Neuronal stem cell (in vitro differentiated cells): ENCODE measurements around the gene GNAS.

Source experiments
- DNase-seq: peaks from one replicate; pipeline ENCODE4 v3.0.0-alpha.2; 2013; ENCODE audit warnings: low spot score
- H2AFZ ChIP-seq: one replicate; pipeline ENCODE4 v1.6.1; 2013; ENCODE audit warnings: mild to moderate bottlenecking, low read length, inconsistent platforms
- H2AK5ac ChIP-seq: 2 replicates; pipeline ENCODE4 v1.6.1; 2013; ENCODE audit warnings: low read depth, mild to moderate bottlenecking, inconsistent platforms, low read length, moderate library complexity, mixed read lengths
- H2BK120ac ChIP-seq: 2 replicates; pipeline ENCODE4 v1.6.1; 2013; ENCODE audit warnings: low read depth, mild to moderate bottlenecking, inconsistent platforms, low read length, moderate library complexity, mixed read lengths
- H2BK12ac ChIP-seq: one replicate; pipeline ENCODE4 v1.6.1; 2013; ENCODE audit warnings: low read length, inconsistent platforms
- H2BK15ac ChIP-seq: 2 replicates; pipeline ENCODE4 v1.6.1; 2013; ENCODE audit warnings: mild to moderate bottlenecking, low read length, inconsistent platforms, mixed read lengths
- H2BK5ac ChIP-seq: one replicate; pipeline ENCODE4 v1.6.1; 2013; ENCODE audit warnings: inconsistent platforms, mild to moderate bottlenecking, low read length, moderate library complexity
- H3K14ac ChIP-seq: one replicate; pipeline ENCODE4 v1.6.1; 2013; ENCODE audit warnings: low read length, inconsistent platforms
- H3K18ac ChIP-seq: 2 replicates; pipeline ENCODE4 v1.6.1; 2013; ENCODE audit warnings: low read length, inconsistent platforms
- H3K23ac ChIP-seq: 2 replicates; pipeline ENCODE4 v1.6.1; 2013; ENCODE audit warnings: low read depth, mild to moderate bottlenecking, mixed read lengths, low read length, inconsistent platforms; ENCODE audit not compliant: poor library complexity
- H3K27ac ChIP-seq: replicated peaks from 3 replicates; pipeline ENCODE4 v1.5.1; 2013; ENCODE audit warnings: low read length, inconsistent platforms
- H3K27me3 ChIP-seq, 3 experiments: 2 replicates each; pipeline ENCODE4 v1.6.1; 2013; ENCODE audit warnings: low read length in 3 of 3, mild to moderate bottlenecking in 2 of 3, inconsistent platforms in 1 of 3, low read depth in 1 of 3, mixed read lengths in 1 of 3, moderate library complexity in 1 of 3; ENCODE audit not compliant: control insufficient read depth in 3 of 3, insufficient read depth in 3 of 3
- H3K36me3 ChIP-seq, 2 donors: replicated peaks in 1 of 2; 2 replicates each; pipeline ENCODE4 v1.6.1; 2013; ENCODE audit warnings: low read length in 2 of 2; ENCODE audit not compliant: control insufficient read depth in 2 of 2, insufficient read depth in 2 of 2
- H3K4ac ChIP-seq: 2 replicates; pipeline ENCODE4 v1.6.1; 2013; ENCODE audit warnings: inconsistent platforms, mild to moderate bottlenecking, low read length, moderate library complexity
- H3K4me1 ChIP-seq, 2 donors: 1 replicate in 1 of 2; 2 replicates in 1 of 2; pipeline ENCODE4 v1.6.1; 2013; ENCODE audit warnings: low read length in 2 of 2, low read depth in 1 of 2; ENCODE audit not compliant: control insufficient read depth in 2 of 2, insufficient read depth in 1 of 2
- H3K4me2 ChIP-seq: one replicate; pipeline ENCODE4 v1.6.1; 2013; ENCODE audit warnings: mild to moderate bottlenecking, low read length, inconsistent platforms; ENCODE audit not compliant: insufficient read depth, poor library complexity, severe bottlenecking
- H3K4me3 ChIP-seq, 2 donors: 2 replicates each; pipeline ENCODE4 v1.5.1; 2013; ENCODE audit warnings: low read length in 2 of 2, mild to moderate bottlenecking in 2 of 2, inconsistent platforms in 1 of 2, moderate library complexity in 1 of 2
- H3K79me1 ChIP-seq: one replicate; pipeline ENCODE4 v1.6.1; 2013; ENCODE audit warnings: low read depth, mild to moderate bottlenecking, inconsistent platforms, low read length, moderate library complexity
- H3K9ac ChIP-seq: one replicate; pipeline ENCODE4 v1.6.1; 2013; ENCODE audit warnings: mild to moderate bottlenecking, low read depth, low read length, inconsistent platforms; ENCODE audit not compliant: poor library complexity
- H3K9me3 ChIP-seq, 2 donors: replicated peaks in 1 of 2; 2 replicates each; pipeline versions ENCODE3 to v1.6.1; 2013; ENCODE audit warnings: low read length in 2 of 2, mild to moderate bottlenecking in 2 of 2, inconsistent platforms in 1 of 2, low read depth in 1 of 2, mixed read lengths in 1 of 2, moderate library complexity in 1 of 2; ENCODE audit not compliant: control insufficient read depth in 2 of 2, insufficient read depth in 1 of 2
- H4K8ac ChIP-seq: one replicate; pipeline ENCODE4 v1.6.1; 2013; ENCODE audit warnings: low read depth, mild to moderate bottlenecking, inconsistent platforms, low read length, moderate library complexity
- H4K91ac ChIP-seq: one replicate; pipeline ENCODE4 v1.6.1; 2013; ENCODE audit warnings: low read length, low read depth, mild to moderate bottlenecking, inconsistent platforms; ENCODE audit not compliant: poor library complexity
- WGBS, 2 donors: extraction: QIAGEN DNeasy Blood & Tissue Kit; methylation state at CpG; one replicate each; pipeline ENCODE4 v1.1.7; 2013; ENCODE audit warnings: missing lambda C conversion rate in 2 of 2, mixed read lengths in 1 of 2; ENCODE audit not compliant: insufficient read length in 2 of 2, insufficient replicate concordance in 1 of 2; ENCODE audit errors: extremely low coverage in 2 of 2; 5-methylcytosine and 5-hydroxymethylcytosine counted together

The GNAS gene

GRCh38 chr20:58815448-58815847 lies 37.1 kb upstream of the GNAS start:
- Histone ChIP-seq H2BK15ac (no peak overlapping the region), H3K27me3 (peaks cover 0 to 6% (median 0%) of the 10 kb centered on the region in 3 experiments), H3K9me3 (no peaks in the 10 kb centered on the region), H2BK5ac (no peak overlapping the region), H2AK5ac (no peak overlapping the region), H3K79me1 (no peaks in the 10 kb centered on the region), H4K91ac (no peak overlapping the region), H3K4ac (no peak overlapping the region), H2BK120ac (no peak overlapping the region), H3K14ac (no peak overlapping the region), H3K36me3 (peaks cover 0 to 9% of the 10 kb centered on the region in 2 donors), H3K9ac (no peak overlapping the region), H4K8ac (no peak overlapping the region), H2BK12ac (no peak overlapping the region), H2AFZ (peak overlapping the region; percentile 64), H3K4me3 (no peak overlapping the region), H3K18ac (no peak overlapping the region), H3K27ac (no peak overlapping the region), H3K4me2 (no peak overlapping the region), H3K4me1 (peaks cover 0 to 1% of the 10 kb centered on the region in 2 donors), H3K23ac (no peak overlapping the region)
- no CpG with 5 or more reads among the region's 11 CpGs for WGBS, 2 donors
- DNase-seq: no peak

- no peak overlapping the region for H3K4me3 ChIP-seq
- H2BK120ac ChIP-seq: no peak overlapping the region
- no peaks in the 10 kb centered on the region for H3K79me1 ChIP-seq
- no peak overlapping the region for H2BK5ac ChIP-seq
- peak overlapping the region; percentile 64 for H2AFZ ChIP-seq
- no peak for DNase-seq
- WGBS, 2 donors: no CpG with 5 or more reads among the region's 10 CpGs
- no peak overlapping the region for H2BK15ac ChIP-seq
- no peak overlapping the region for H3K23ac ChIP-seq
- H4K91ac ChIP-seq: no peak overlapping the region
- no peak overlapping the region for H3K27ac ChIP-seq
- H3K18ac ChIP-seq: peak overlapping the region; percentile 77
- peaks cover 0 to 5% (median 0%) of the 10 kb centered on the region in 3 experiments for H3K27me3 ChIP-seq
- peaks cover 0 to 9% of the 10 kb centered on the region in 2 donors for H3K36me3 ChIP-seq
- H3K14ac ChIP-seq: no peak overlapping the region
- peaks cover 0 to 1% of the 10 kb centered on the region in 2 donors for H3K4me1 ChIP-seq
- H3K9ac ChIP-seq: no peak overlapping the region
- H2AK5ac ChIP-seq: peak overlapping the region; percentile 26
- H3K4me2 ChIP-seq: no peak overlapping the region
- H2BK12ac ChIP-seq: no peak overlapping the region
- no peak overlapping the region for H3K4ac ChIP-seq
- no peaks in the 10 kb centered on the region for H3K9me3 ChIP-seq
- H4K8ac ChIP-seq: no peak overlapping the region
Measured at GRCh38 chr20:58816051-58816450, 36.5 kb upstream of the GNAS start.

- no peak overlapping the region for H3K14ac ChIP-seq
- no peak overlapping the region for H3K4ac ChIP-seq
- no peaks in the 10 kb centered on the region for H3K79me1 ChIP-seq
- no peak overlapping the region for H3K4me2 ChIP-seq
- no peak overlapping the region for H3K23ac ChIP-seq
- no CpG with 5 or more reads among the region's 30 CpGs for WGBS, 2 donors
- H2BK15ac ChIP-seq: no peak overlapping the region
- peaks cover 0 to 15% (median 0%) of the 10 kb centered on the region in 3 experiments for H3K27me3 ChIP-seq
- no peak overlapping the region for H3K27ac ChIP-seq
- H4K91ac ChIP-seq: no peak overlapping the region
- no peak overlapping the region for H2BK12ac ChIP-seq
- H2BK5ac ChIP-seq: no peak overlapping the region
- no peak overlapping the region for H3K18ac ChIP-seq
- no peak overlapping the region for H2AFZ ChIP-seq
- H3K36me3 ChIP-seq: peaks cover 0 to 9% of the 10 kb centered on the region in 2 donors
- no peak overlapping the region for H2BK120ac ChIP-seq
- no peak overlapping the region for H3K9ac ChIP-seq
- H3K4me1 ChIP-seq: peaks cover 0 to 1% of the 10 kb centered on the region in 2 donors
- no peak overlapping the region for H3K4me3 ChIP-seq
- no peak overlapping the region for H2AK5ac ChIP-seq
- H3K9me3 ChIP-seq: no peaks in the 10 kb centered on the region
- no peak overlapping the region for H4K8ac ChIP-seq
- DNase-seq: no peak
Measured at GRCh38 chr20:58816957-58817651, 35.4 kb upstream of the GNAS start.

GRCh38 chr20:58817748-58818147 lies 34.8 kb upstream of the GNAS start:
- no peak overlapping the region for H3K4me2 ChIP-seq
- H3K9me3 ChIP-seq: no peaks in the 10 kb centered on the region
- WGBS, 2 donors: no CpG with 5 or more reads among the region's 10 CpGs
- H2AFZ ChIP-seq: no peak overlapping the region
- no peak overlapping the region for H3K14ac ChIP-seq
- H3K23ac ChIP-seq: no peak overlapping the region
- H2BK15ac ChIP-seq: no peak overlapping the region
- H3K4ac ChIP-seq: no peak overlapping the region
- no peaks in the 10 kb centered on the region for H3K79me1 ChIP-seq
- H2AK5ac ChIP-seq: no peak overlapping the region
- H4K91ac ChIP-seq: no peak overlapping the region
- H3K4me1 ChIP-seq: peaks cover 0 to 1% of the 10 kb centered on the region in 2 donors
- no peak overlapping the region for H3K4me3 ChIP-seq
- H4K8ac ChIP-seq: no peak overlapping the region
- H3K9ac ChIP-seq: peak overlapping the region; percentile 7
- H3K18ac ChIP-seq: no peak overlapping the region
- H2BK12ac ChIP-seq: no peak overlapping the region
- no peak overlapping the region for H3K27ac ChIP-seq
- H3K27me3 ChIP-seq: peaks cover 0 to 19% (median 0%) of the 10 kb centered on the region in 3 experiments
- no peak overlapping the region for H2BK120ac ChIP-seq
- peaks cover 0 to 9% of the 10 kb centered on the region in 2 donors for H3K36me3 ChIP-seq
- H2BK5ac ChIP-seq: no peak overlapping the region
- no peak for DNase-seq
